Measurements from ENCODE around the gene PFKFB4.
"Not testable (repeated sequence)": the region's sequence is repeated elsewhere in the genome, so short reads cannot be mapped to it uniquely, and the experiment has no call there.

The PFKFB4 gene

DNA sequence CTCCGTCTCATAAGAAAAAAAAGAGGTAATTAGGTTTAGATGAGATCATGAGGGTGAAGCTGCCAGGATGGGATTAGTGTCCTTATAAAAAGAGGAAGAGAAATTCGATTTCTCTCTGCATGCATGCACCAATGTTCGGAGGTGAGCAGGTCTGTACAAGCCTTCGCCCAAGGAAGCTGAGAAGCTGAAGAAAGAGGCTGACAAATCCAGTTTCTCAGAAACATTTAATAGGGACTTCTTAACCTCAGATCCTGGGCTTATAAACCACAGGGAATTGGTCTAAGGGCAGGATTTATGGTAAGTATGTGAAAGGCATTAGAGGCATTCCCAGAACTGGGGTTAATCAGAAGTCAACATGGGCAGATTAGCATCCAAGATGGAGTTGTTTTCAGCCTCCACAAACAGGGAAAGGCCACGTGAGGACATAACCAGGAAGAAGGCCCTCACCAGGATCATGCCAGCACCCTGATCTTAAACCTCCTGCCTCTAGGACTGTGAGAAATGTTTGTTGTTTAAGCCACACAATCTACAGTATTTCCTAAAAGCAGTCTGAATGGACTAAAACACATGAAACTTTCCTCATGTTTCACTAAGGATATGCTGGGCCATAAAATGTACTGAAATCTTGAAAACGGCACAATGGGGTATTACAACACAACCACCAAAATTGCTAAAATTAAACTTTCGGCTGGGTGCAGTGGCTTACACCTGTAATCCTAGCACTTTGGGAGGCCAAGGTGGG, 64.0 kb downstream of the PFKFB4 start:
- no peak for DNase-seq (ENCODE audit: low spot score)

DNA sequence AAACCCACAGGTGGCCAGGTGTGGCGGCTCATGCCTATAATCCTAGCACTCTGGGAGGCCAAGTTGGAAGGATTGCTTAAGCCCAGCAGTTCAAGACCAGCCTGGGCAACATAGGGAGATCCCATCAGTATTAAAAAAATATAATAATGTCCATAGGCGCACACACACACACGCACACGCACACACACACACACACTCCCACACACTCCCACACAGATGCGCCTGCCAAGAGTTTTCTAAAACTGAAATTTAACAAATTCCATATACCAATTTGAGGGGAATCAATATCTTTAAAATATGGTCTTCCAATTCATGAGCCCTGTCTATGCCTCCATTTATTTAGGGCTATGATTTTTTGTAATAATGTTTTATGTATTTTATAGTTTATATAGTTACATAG, 69.7 kb downstream of the PFKFB4 start:
- no peak for DNase-seq (ENCODE audit: low spot score)

DNA sequence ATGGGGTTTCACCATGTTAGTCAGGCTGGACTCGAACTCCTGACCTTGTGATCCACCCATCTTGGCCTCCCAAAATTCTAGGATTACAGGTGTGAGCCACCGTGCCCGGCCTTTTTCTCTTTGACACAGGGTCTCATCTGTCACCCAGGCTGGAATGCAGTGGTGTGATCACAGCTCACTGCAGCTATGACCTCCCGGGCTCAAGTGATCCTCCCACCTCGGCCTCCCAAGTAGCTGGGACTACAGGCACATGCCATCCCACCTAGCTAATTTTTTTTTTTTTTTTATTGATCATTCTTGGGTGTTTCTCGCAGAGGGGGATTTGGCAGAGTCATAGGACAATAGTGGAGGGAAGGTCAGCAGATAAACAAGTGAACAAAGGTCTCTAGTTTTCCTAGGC, 73.8 kb downstream of the PFKFB4 start:
- not testable (repeated sequence) for DNase-seq (ENCODE audit: low spot score)

DNA sequence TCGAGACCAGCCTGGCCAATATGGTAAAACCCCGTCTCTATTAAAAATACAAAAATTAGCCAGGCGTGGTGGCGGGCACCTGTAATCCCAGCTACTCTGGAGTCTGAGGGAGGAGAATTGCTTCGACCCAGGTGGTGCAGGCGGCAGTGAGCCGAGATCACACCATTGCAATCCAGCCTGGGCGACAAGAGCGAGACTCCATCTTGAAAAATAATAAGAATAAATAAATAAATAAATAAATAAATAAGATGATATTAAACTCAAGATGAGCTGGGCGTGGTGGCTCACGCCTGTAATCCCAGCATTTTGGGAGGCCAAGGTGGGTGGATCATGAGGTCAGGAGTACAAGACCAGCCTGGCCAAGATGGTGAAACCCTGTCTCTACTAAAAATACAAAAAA, 75.7 kb downstream of the PFKFB4 start:
- not testable (repeated sequence) for DNase-seq (ENCODE audit: low spot score)

GRCh38 chr3:48478626-48479555, 77.7 kb downstream of the PFKFB4 start:
- DNase-seq (ENCODE audit: low spot score) = peak; percentile 10

GRCh38 chr3:48477959-48478520, 78.6 kb downstream of the PFKFB4 start:
- DNase-seq (ENCODE audit: low spot score) = no peak

DNA sequence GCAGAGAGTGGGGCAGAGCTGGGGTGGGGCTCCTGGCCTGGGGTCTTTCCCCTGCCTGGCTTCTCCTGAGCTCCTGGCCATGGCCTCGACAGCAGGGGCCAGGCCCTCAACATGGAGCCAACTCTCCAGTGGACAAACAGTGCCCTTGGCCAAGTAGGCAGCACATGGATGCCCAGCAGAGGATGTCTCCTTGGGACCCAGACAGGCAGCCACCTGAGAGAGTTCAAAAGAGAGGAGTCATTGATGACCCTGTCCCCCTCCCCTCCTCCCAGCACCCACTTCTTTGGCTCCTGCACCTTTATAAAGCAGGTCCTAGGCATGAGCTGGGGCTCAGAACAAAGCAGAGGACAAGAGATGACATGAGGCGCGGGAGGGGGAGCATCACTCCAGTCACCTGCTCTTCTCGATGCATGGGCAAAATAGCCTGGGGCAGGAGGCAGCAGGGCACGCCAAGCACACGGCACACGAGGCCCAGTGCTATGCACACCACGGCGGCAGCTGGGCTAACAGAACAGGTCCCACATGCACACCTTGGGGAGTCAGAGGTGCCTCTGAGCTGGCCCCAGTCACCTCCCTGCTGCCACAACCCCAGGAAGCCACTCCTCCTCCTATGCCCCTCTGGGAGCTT, 80.1 kb downstream of the PFKFB4 start:
- DNase-seq (ENCODE audit: low spot score) = no peak

GRCh38 chr3:48475188-48475587, 81.4 kb downstream of the PFKFB4 start:
- DNase-seq (ENCODE audit: low spot score) = no peak

DNA sequence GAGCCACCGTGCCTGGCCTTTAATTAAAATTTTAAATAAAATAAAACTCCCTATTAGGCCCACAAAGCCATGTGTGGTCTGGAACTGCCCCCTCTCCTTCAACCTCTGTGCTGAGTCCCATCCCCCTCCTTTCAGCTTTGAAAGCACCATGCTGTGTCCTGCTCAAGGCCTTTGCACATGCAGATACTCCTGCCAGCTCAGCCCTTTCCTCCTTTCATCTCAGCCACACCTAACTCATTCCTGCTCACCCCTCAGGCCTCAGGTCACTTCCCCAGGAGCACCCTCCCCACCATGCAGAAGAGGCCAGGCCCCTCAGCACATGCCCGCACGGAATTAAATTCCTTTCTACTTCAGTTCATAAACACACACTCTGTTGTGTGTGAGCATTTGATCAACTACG, 82.0 kb downstream of the PFKFB4 start:
- DNase-seq (ENCODE audit: low spot score) = no peak

DNA sequence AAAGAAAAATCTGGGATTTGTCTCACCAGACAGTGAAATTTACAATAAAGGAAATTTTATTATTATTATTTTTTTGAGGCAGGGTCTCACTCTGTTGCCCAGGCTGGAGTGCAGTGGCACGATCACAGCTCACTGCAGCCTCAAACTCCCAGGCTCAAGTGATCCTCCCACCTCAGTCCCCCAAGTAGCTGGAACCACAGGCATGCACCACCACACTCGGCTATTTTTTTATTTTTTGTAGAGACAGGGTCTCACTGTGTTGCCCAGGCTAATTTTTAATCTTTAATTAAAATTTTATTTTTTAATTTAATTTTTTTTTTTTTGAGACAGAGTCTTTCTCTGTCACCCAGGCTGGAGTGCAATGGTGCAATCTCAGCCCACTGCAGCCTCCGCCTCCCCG, 82.6 kb downstream of the PFKFB4 start:
- not testable (repeated sequence) for DNase-seq (ENCODE audit: low spot score)

DNA sequence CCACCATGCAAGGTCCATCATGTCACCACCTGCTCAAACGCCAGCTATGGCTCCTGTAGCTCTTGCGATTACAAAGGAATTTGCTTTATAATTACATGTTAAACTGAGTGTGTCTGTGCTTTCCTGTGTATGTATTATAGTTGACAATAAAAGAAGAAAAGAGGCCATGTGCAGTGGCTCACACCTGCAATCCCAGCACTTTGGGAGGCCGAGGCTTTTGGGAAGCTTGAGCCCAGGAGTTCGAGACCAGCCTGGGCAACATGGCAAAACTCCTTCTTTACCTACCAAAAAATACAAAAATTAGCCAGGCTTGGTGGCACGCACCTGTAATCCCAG, 83.0 kb downstream of the PFKFB4 start:
- no peak for DNase-seq (ENCODE audit: low spot score)

DNA sequence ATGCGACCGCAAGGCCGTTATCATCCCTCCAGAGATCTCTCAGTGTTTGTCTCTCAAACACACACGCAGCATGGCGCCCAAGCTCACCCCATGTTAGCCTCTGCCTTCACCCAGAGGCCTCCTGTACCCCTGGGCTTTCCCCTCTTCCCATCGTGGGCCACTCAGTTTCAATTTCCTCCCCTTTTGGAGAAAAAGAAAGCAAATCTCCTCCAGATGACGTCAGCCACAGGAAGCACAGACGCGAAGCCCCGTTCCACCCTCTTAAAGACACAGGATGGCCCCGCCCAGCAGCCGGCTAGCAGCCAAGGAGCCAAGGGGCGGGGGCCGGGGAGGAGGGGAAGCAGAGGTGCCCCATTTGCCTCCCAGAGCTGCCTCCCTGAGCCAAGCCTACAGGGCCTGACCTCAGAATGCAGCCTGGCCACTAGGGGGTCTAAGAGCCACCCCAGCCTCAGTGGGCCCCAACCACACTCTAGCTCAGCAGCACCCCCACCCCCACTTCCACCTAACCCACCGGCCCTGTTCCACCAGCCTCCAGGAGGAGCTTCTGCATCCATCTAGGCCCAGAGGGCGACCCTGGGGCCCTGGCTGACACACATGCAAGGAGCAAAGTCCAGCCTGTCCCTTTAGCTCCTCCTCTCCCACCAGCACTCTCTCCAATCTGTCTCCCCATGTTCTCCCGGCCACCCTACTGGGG, 83.5 kb downstream of the PFKFB4 start:
- DNase-seq (ENCODE audit: low spot score) = peak; percentile 96

GRCh38 chr3:48472673-48472922, 84.0 kb downstream of the PFKFB4 start:
- peak; percentile 69 for DNase-seq (ENCODE audit: low spot score)

GRCh38 chr3:48470286-48470685, 86.3 kb downstream of the PFKFB4 start:
- DNase-seq (ENCODE audit: low spot score) = no peak

- DNase-seq (ENCODE audit: low spot score) = no peak
Observed at GRCh38 chr3:48469046-48469915, 87.3 kb downstream of the PFKFB4 start.

GRCh38 chr3:48468329-48468731, 88.3 kb downstream of the PFKFB4 start:
- no peak for DNase-seq (ENCODE audit: low spot score)

Measured in D341Med (cell line).